H1 (cell line): ENCODE results near the gene POFUT2. TPM values are rescaled to one million over a fixed set of nuclear protein-coding genes. Genes with fewer than 3 reads are reported as not detected.

Experiments used
- CTCF ChIA-PET: fragments of 300-600 bp; sonication (Branson Sonifier 250); formaldehyde crosslinking; loops from one replicate; lab custom pipeline; 2021; ENCODE audit not compliant: partially characterized antibody; lab: Charles Lee
- POLR2A ChIA-PET: fragments of 300-600 bp; sonication (Branson Sonifier 250); formaldehyde crosslinking; loops from one replicate; lab custom pipeline; 2021; ENCODE audit warnings: inconsistent platforms; ENCODE audit not compliant: partially characterized antibody; lab: Charles Lee
- DNase-seq, 2 experiments: peaks; one replicate each; pipeline versions ENCODE4 v3.0.0 to v3.0.0-alpha.2; 2010 to 2022; ENCODE audit warnings: low spot score in 2 of 2, low read depth in 1 of 2, mixed read lengths in 1 of 2
- FAIRE-seq: peaks from 2 replicates; lab custom pipeline; 2011; peaks lifted over from hg19 to GRCh38; lab: Jason Lieb, UNC
- H2AFZ ChIP-seq: 2 replicates; pipeline ENCODE4 v1.8.1; 2012; ENCODE audit warnings: low read length, inconsistent platforms
- H2AK5ac ChIP-seq: 2 replicates; pipeline ENCODE4 v1.6.1; 2013; ENCODE audit warnings: low read depth, low read length
- H2BK120ac ChIP-seq: replicated peaks from 2 replicates; pipeline ENCODE3; 2013; ENCODE audit warnings: low read depth, low read length, inconsistent platforms
- H2BK12ac ChIP-seq: 2 replicates; pipeline ENCODE4 v1.6.1; 2013; ENCODE audit warnings: low read depth, low read length
- H2BK15ac ChIP-seq: 2 replicates; pipeline ENCODE4 v1.6.1; 2013; ENCODE audit warnings: low read length
- H2BK20ac ChIP-seq: 2 replicates; pipeline ENCODE4 v1.6.1; 2013; ENCODE audit warnings: low read length
- H2BK5ac ChIP-seq: 2 replicates; pipeline ENCODE4 v1.6.1; 2013; ENCODE audit warnings: low read depth, low read length
- H3K14ac ChIP-seq: 2 replicates; pipeline ENCODE4 v1.6.1; 2013; ENCODE audit warnings: inconsistent platforms; ENCODE audit not compliant: insufficient read length
- H3K18ac ChIP-seq: 2 replicates; pipeline ENCODE4 v1.6.1; 2013; ENCODE audit warnings: low read length; ENCODE audit errors: extremely low read depth
- H3K23ac ChIP-seq: 2 replicates; pipeline ENCODE4 v1.6.1; 2013; ENCODE audit warnings: inconsistent platforms; ENCODE audit not compliant: insufficient read length
- H3K23me2 ChIP-seq: 2 replicates; pipeline ENCODE4 v1.6.1; 2013; ENCODE audit warnings: low read depth, low read length
- H3K27ac ChIP-seq: 2 replicates; pipeline ENCODE4 v1.6.1; 2011; ENCODE audit warnings: low read depth, low read length, inconsistent platforms
- H3K27me3 ChIP-seq, 4 experiments: replicated peaks in 1 of 4; 1 replicate in 1 of 4; 2 replicates in 3 of 4; pipeline versions ENCODE4 v1.6.1 to v1.8.1; 2011 to 2013; ENCODE audit warnings: low read length in 3 of 4, mild to moderate bottlenecking in 3 of 4, inconsistent platforms in 2 of 4, mixed read lengths in 2 of 4, moderate library complexity in 1 of 4; ENCODE audit not compliant: control insufficient read depth in 3 of 4, insufficient read depth in 3 of 4; ENCODE audit errors: extremely low read depth in 1 of 4
- H3K36me3 ChIP-seq, 4 experiments: 2 replicates each; pipeline versions ENCODE4 v1.6.1 to v1.8.1; 2011 to 2013; ENCODE audit warnings: mild to moderate bottlenecking in 4 of 4, low read length in 3 of 4, moderate library complexity in 2 of 4, control low read depth in 1 of 4, inconsistent platforms in 1 of 4; ENCODE audit not compliant: insufficient read depth in 4 of 4, control insufficient read depth in 2 of 4
- H3K4ac ChIP-seq: replicated peaks from 2 replicates; pipeline ENCODE3; 2013; ENCODE audit warnings: low read length, low read depth, mixed read lengths, inconsistent platforms; ENCODE audit not compliant: insufficient read length
- H3K4me1 ChIP-seq, 4 experiments: replicated peaks in 1 of 4; 1 replicate in 1 of 4; 2 replicates in 3 of 4; pipeline versions ENCODE4 v1.6.1 to v1.8.1; 2011 to 2013; ENCODE audit warnings: low read length in 3 of 4, inconsistent platforms in 2 of 4, mixed read lengths in 1 of 4; ENCODE audit not compliant: insufficient read depth in 4 of 4, control insufficient read depth in 3 of 4
- H3K4me2 ChIP-seq, 2 experiments: 2 replicates each; pipeline versions ENCODE4 v1.6.1 to v1.8.1; 2011 to 2013; ENCODE audit warnings: low read depth in 2 of 2, low read length in 2 of 2, control low read depth in 1 of 2, inconsistent platforms in 1 of 2, mild to moderate bottlenecking in 1 of 2; ENCODE audit not compliant: insufficient read depth in 1 of 2
- H3K4me3 ChIP-seq, 4 experiments: fragments of 200-600, 300-600 bp in 1 of 4; sonication (generic), shearing (Covaris generic), sonication (Bioruptor Twin) in 1 of 4; 2 replicates each; pipeline versions ENCODE4 v1.5.1 to v1.8.1; 2011 to 2016; ENCODE audit warnings: low read length in 4 of 4, low read depth in 3 of 4, control low read depth in 2 of 4, inconsistent platforms in 2 of 4, mild to moderate bottlenecking in 2 of 4, mixed read lengths in 1 of 4, moderate library complexity in 1 of 4; ENCODE audit not compliant: insufficient read depth in 2 of 4; ENCODE audit errors: extremely low read depth in 1 of 4
- H3K56ac ChIP-seq: replicated peaks from 2 replicates; pipeline ENCODE3; 2013; ENCODE audit warnings: low read depth, mild to moderate bottlenecking, mixed read lengths, low read length, inconsistent platforms; ENCODE audit not compliant: insufficient read length
- H3K79me1 ChIP-seq: 2 replicates; pipeline ENCODE4 v1.6.1; 2013; ENCODE audit warnings: low read depth, low read length, control low read depth
- H3K79me2 ChIP-seq, 2 experiments: 2 replicates each; pipeline versions ENCODE4 v1.6.1 to v1.8.1; 2012 to 2013; ENCODE audit warnings: low read length in 2 of 2, mild to moderate bottlenecking in 2 of 2, inconsistent platforms in 1 of 2; ENCODE audit not compliant: insufficient read depth in 2 of 2, control insufficient read depth in 1 of 2
- H3K9ac ChIP-seq, 4 experiments: replicated peaks in 1 of 4; 1 replicate in 1 of 4; 2 replicates in 3 of 4; pipeline versions ENCODE4 v1.6.1 to v1.8.1; 2011 to 2013; ENCODE audit warnings: low read depth in 3 of 4, low read length in 3 of 4, control low read depth in 2 of 4, mild to moderate bottlenecking in 2 of 4, moderate library complexity in 2 of 4, inconsistent platforms in 1 of 4; ENCODE audit errors: extremely low read depth in 1 of 4
- H3K9me3 ChIP-seq, 2 experiments: 2 replicates each; pipeline versions ENCODE4 v1.6.1 to v1.8.1; 2012 to 2013; ENCODE audit warnings: mild to moderate bottlenecking in 2 of 2, moderate library complexity in 2 of 2, control low read depth in 1 of 2, inconsistent platforms in 1 of 2, low read depth in 1 of 2, low read length in 1 of 2, mixed read lengths in 1 of 2; ENCODE audit not compliant: insufficient read depth in 2 of 2
- H4K20me1 ChIP-seq, 2 experiments: replicated peaks in 1 of 2; 2 replicates each; pipeline versions ENCODE3 to v1.8.1; 2011 to 2013; ENCODE audit warnings: inconsistent platforms in 2 of 2, low read length in 2 of 2, mild to moderate bottlenecking in 1 of 2; ENCODE audit not compliant: insufficient read depth in 2 of 2, control insufficient read depth in 1 of 2
- H4K5ac ChIP-seq: 2 replicates; pipeline ENCODE4 v1.6.1; 2013; ENCODE audit warnings: low read length, low read depth, mixed read lengths, inconsistent platforms; ENCODE audit not compliant: insufficient read length
- H4K8ac ChIP-seq: 2 replicates; pipeline ENCODE4 v1.8.0; 2013; ENCODE audit warnings: mild to moderate bottlenecking, moderate library complexity, low read length, inconsistent platforms; ENCODE audit not compliant: insufficient read depth; ENCODE audit errors: extremely low read depth
- H4K91ac ChIP-seq: replicated peaks from 2 replicates; pipeline ENCODE3; 2013; ENCODE audit warnings: low read length, mixed read lengths, inconsistent platforms; ENCODE audit not compliant: insufficient read length
- BACH1 ChIP-seq: IDR thresholded peaks from 2 replicates; pipeline ENCODE4 v1.6.1; 2012; ENCODE audit warnings: low read length, improper control_type of control experiment
- HDAC6 ChIP-seq: IDR thresholded peaks from one replicate; pipeline ENCODE4 v1.7.1; 2012; ENCODE audit warnings: low read depth, mild to moderate bottlenecking, inconsistent platforms, low read length, moderate library complexity
- KDM1A ChIP-seq: fragments of 200-600, 300-600 bp; sonication (generic); IDR thresholded peaks from 2 replicates; pipeline ENCODE4 v1.7.1; 2016; ENCODE audit warnings: mild to moderate bottlenecking, low read length, borderline replicate concordance
- RAD21 ChIP-seq, 2 experiments: IDR thresholded peaks in 1 of 2; conservative IDR thresholded peaks in 1 of 2; 2 replicates each; pipeline ENCODE4 v1.6.1; 2011; ENCODE audit warnings: low read depth in 2 of 2, low read length in 2 of 2, improper control_type of control experiment in 1 of 2, inconsistent platforms in 1 of 2, mild to moderate bottlenecking in 1 of 2, moderate library complexity in 1 of 2
- SIRT6 ChIP-seq: IDR thresholded peaks from one replicate; pipeline ENCODE4 v1.7.1; 2012; ENCODE audit warnings: low read length, inconsistent platforms
- SP2 ChIP-seq: IDR thresholded peaks from 2 replicates; pipeline ENCODE4 v1.6.1; 2012; ENCODE audit warnings: mild to moderate bottlenecking, low read length, inconsistent platforms
- SUZ12 ChIP-seq: fragments of 200-600 bp; sonication (generic); IDR thresholded peaks from 2 replicates; pipeline ENCODE4 v1.6.1; 2012; ENCODE audit warnings: mild to moderate bottlenecking, inconsistent platforms, low read length, moderate library complexity, mixed read lengths
- WGBS, 2 experiments: shearing (Covaris generic) in 1 of 2; methylation state at CpG; one replicate each; pipeline versions ENCODE4 v1.1.6 to v1.1.7; 2013 to 2015; ENCODE audit warnings: low lambda C conversion rate in 2 of 2, mixed read lengths in 2 of 2, inconsistent platforms in 1 of 2, low coverage in 1 of 2, missing lambda C conversion rate in 1 of 2; ENCODE audit not compliant: insufficient replicate concordance in 2 of 2, insufficient coverage in 1 of 2, insufficient read length in 1 of 2; ENCODE audit errors: extremely low coverage in 1 of 2, missing lambda C conversion rate in 1 of 2; 5-methylcytosine and 5-hydroxymethylcytosine counted together
- polyA plus RNA-seq, 7 experiments: library from polyadenylated mRNA; depleted of rRNA in 3 of 7; stranded (reverse) in 5 of 7; unstranded in 2 of 7; fragments of >200 nt in 5 of 7; fragments of 200-250 nt in 2 of 7; gene quantifications; 1 replicate in 5 of 7; 2 replicates in 1 of 7; 4 replicates in 1 of 7; pipeline versions ENCODE4 v1.2.1 to v1.2.3, GENCODE V29; 2011 to 2013; ENCODE audit warnings: missing spikeins in 2 of 7, mixed read lengths in 2 of 7
- total RNA-seq: library from RNA; stranded (reverse); fragmentation: NEBNext Ultra II Directional; extraction: Animal tissue kit (Norgen Biotek cat#: 25700); gene quantifications from 2 replicates; pipeline ENCODE4 v1.2.1, GENCODE V29; 2021
- TF ChIP-seq, protein P1 (sequence below): IDR thresholded peaks from 2 replicates; pipeline ENCODE4 v1.6.1; 2012; ENCODE audit warnings: low read length, inconsistent platforms
- TF ChIP-seq, protein P2 (sequence below), 3 experiments: IDR thresholded peaks; 1 replicate in 2 of 3; 2 replicates in 1 of 3; pipeline versions ENCODE4 v1.5.1 to v1.6.1; 2011; ENCODE audit warnings: low read length in 3 of 3, mild to moderate bottlenecking in 3 of 3, inconsistent platforms in 2 of 3, low read depth in 1 of 3, moderate library complexity in 1 of 3; ENCODE audit not compliant: insufficient read depth in 1 of 3; ENCODE audit errors: control extremely low read depth in 1 of 3

The POFUT2 gene
- total and polyA plus RNA-seq, 2 of the 8 experiments (the other 6 are each of a cell fraction or from before 2014, with no cell fraction given), result 13.7 to 32.1 TPM

DNA sequence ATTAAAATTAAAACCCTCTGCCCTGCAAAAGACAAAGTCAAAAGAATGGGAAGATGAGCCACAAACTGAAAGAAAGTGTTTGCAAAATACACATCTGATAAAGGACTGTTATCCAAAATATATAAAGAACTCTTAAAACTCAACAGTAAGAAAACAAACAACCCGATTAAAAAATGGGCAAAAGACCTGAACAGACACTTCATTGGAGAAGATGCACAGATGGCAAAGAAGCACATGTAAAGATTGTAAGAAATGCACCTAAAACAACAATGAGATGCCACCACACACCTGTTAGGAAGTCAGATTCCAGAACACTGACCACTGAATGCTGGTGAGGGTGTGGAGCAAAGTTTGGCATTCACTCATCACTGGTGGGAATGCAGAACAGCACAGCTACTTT is 24.6 kb upstream of the POFUT2 start:
- POLR2A ChIA-PET, result no interaction called here
- Histone ChIP-seq H2BK20ac (no peak overlapping the region), H3K9me3 (0 out of 4 replicates have a peak, but pooled peaks cover 0 to 3% of the 10 kb centered on the region in 2 experiments)
- TF ChIP-seq, protein P1, sequence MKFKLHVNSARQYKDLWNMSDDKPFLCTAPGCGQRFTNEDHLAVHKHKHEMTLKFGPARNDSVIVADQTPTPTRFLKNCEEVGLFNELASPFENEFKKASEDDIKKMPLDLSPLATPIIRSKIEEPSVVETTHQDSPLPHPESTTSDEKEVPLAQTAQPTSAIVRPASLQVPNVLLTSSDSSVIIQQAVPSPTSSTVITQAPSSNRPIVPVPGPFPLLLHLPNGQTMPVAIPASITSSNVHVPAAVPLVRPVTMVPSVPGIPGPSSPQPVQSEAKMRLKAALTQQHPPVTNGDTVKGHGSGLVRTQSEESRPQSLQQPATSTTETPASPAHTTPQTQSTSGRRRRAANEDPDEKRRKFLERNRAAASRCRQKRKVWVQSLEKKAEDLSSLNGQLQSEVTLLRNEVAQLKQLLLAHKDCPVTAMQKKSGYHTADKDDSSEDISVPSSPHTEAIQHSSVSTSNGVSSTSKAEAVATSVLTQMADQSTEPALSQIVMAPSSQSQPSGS, result no peak
- TF ChIP-seq SIRT6, result no peak
- TF ChIP-seq BACH1, result no peak
- no peak for TF ChIP-seq HDAC6
- no peak for TF ChIP-seq RAD21 (IDR thresholded peaks at IDR 0.05 in 1 of 2, conservative IDR thresholded peaks at IDR 0.05 in 1 of 2; ENCODE audit: low read depth in 2 of 2, low read length in 2 of 2)
- no peak for TF ChIP-seq KDM1A
- no peak for TF ChIP-seq SP2
- no peak for TF ChIP-seq SUZ12
- TF ChIP-seq, protein P2, sequence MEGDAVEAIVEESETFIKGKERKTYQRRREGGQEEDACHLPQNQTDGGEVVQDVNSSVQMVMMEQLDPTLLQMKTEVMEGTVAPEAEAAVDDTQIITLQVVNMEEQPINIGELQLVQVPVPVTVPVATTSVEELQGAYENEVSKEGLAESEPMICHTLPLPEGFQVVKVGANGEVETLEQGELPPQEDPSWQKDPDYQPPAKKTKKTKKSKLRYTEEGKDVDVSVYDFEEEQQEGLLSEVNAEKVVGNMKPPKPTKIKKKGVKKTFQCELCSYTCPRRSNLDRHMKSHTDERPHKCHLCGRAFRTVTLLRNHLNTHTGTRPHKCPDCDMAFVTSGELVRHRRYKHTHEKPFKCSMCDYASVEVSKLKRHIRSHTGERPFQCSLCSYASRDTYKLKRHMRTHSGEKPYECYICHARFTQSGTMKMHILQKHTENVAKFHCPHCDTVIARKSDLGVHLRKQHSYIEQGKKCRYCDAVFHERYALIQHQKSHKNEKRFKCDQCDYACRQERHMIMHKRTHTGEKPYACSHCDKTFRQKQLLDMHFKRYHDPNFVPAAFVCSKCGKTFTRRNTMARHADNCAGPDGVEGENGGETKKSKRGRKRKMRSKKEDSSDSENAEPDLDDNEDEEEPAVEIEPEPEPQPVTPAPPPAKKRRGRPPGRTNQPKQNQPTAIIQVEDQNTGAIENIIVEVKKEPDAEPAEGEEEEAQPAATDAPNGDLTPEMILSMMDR (IDR thresholded peaks at IDR 0.05; ENCODE audit: control extremely low read depth in 1 of 3, insufficient read depth in 1 of 3, low read depth in 1 of 3, low read length in 3 of 3), result no peak

More for the DNA sequence above, 24.6 kb upstream of the POFUT2 start:
- no peak for FAIRE-seq
- Histone ChIP-seq H3K14ac (no peak overlapping the region), H3K4me1 (peaks cover 0 to 3% (median 1%) of the 10 kb centered on the region in 4 experiments; a peak in 4 of 7 replicates), H2BK12ac (no peak overlapping the region), H3K79me2 (no peaks in the 10 kb centered on the region), H2BK120ac (no peak overlapping the region), H3K4me3 (no peak overlapping the region), H3K4ac (no peak overlapping the region), H3K27ac (no peak overlapping the region), H2BK5ac (no peak overlapping the region), H3K4me2 (no peak overlapping the region), H4K8ac (no peak overlapping the region), H3K56ac (no peak overlapping the region), H3K36me3 (no peaks in the 10 kb centered on the region), H3K23ac (no peak overlapping the region), H3K27me3 (peaks cover 0 to 3% (median 0%) of the 10 kb centered on the region in 4 experiments; a peak in 3 of 7 replicates), H3K79me1 (no peaks in the 10 kb centered on the region), H3K23me2 (peaks cover 5% of the 10 kb centered on the region), H2AK5ac (no peak overlapping the region), H2AFZ (no peak overlapping the region), H3K9ac (no peak overlapping the region), H4K91ac (no peak overlapping the region), H4K20me1 (peaks cover 0 to 3% of the 10 kb centered on the region in 2 experiments), H3K18ac (no peak overlapping the region), H4K5ac (no peak overlapping the region), H2BK15ac (no peak overlapping the region)
- CTCF ChIA-PET, result interaction anchor here (1.0 to 1.2 kb wide), 4 partner anchors 10 to 50 kb away, joined by 3 to 4 read pairs (median 3); no protein-coding TSS in a partner anchor
- 90% methylated on average over 1 of the region's 1 CpG; no CpG with 5 or more reads in 1 of the 2 experiments for WGBS, 2 experiments
- DNase-seq, result no peak
